H1 (cell line): ENCODE results near the gene ONECUT2. TPM values are rescaled to one million over a fixed set of nuclear protein-coding genes. Genes with fewer than 3 reads are reported as not detected.

Experiments
- ASH2L ChIP-seq: fragments of 200-600, 300-600 bp; sonication (generic); IDR thresholded peaks from one replicate; pipeline ENCODE4 v1.7.1; 2017; ENCODE audit warnings: low read length
- CBX8 ChIP-seq: fragments of 300-800, 300-1000 bp; sonication (generic); IDR thresholded peaks from 2 replicates; pipeline ENCODE4 v1.7.1; 2016; ENCODE audit warnings: low read depth, low read length, borderline replicate concordance
- CEBPB ChIP-seq: IDR thresholded peaks from 2 replicates; pipeline ENCODE4 v1.6.1; 2012; ENCODE audit warnings: low read depth, low read length
- EGR1 ChIP-seq: IDR thresholded peaks from 2 replicates; pipeline ENCODE4 v1.6.1; 2011; ENCODE audit warnings: low read depth, low read length, borderline replicate concordance
- EZH2 ChIP-seq: fragments of 200-600 bp; sonication (generic); IDR thresholded peaks from 2 replicates; pipeline ENCODE4 v1.7.1; 2012; ENCODE audit warnings: low read depth, mild to moderate bottlenecking, moderate library complexity, low read length, inconsistent platforms; ENCODE audit not compliant: severe bottlenecking
- FOSL1 ChIP-seq: IDR thresholded peaks from 2 replicates; pipeline ENCODE4 v1.6.1; 2011; ENCODE audit warnings: mild to moderate bottlenecking, low read depth, low read length, moderate library complexity; ENCODE audit not compliant: insufficient read depth
- HDAC2 ChIP-seq, 2 experiments: fragments of 300-600 bp in 1 of 2; sonication (generic) in 1 of 2; IDR thresholded peaks; 2 replicates each; pipeline ENCODE4 v1.6.1; 2011 to 2012; ENCODE audit warnings: low read depth in 2 of 2, low read length in 2 of 2, mild to moderate bottlenecking in 2 of 2, moderate library complexity in 2 of 2, borderline replicate concordance in 1 of 2, inconsistent platforms in 1 of 2
- KDM5A ChIP-seq: fragments of 200-600 bp; IDR thresholded peaks from 2 replicates; pipeline ENCODE4 v1.7.1; 2012; ENCODE audit warnings: mild to moderate bottlenecking, low read length, inconsistent platforms, mixed read lengths
- POLR2AphosphoS5 ChIP-seq: IDR thresholded peaks from 2 replicates; pipeline ENCODE4 v1.6.1; 2011; ENCODE audit warnings: low read depth, low read length
- POU5F1 ChIP-seq: IDR thresholded peaks from 2 replicates; pipeline ENCODE4 v1.6.1; 2011; ENCODE audit warnings: low read depth, mild to moderate bottlenecking, low read length, moderate library complexity
- SAP30 ChIP-seq: fragments of 300-600 bp; sonication (generic); IDR thresholded peaks from 2 replicates; pipeline ENCODE4 v1.7.1; 2012; ENCODE audit warnings: low read length, moderate library complexity, mild to moderate bottlenecking, inconsistent platforms; ENCODE audit not compliant: insufficient read depth, insufficient replicate concordance
- TAF7 ChIP-seq: optimal IDR thresholded peaks from 2 replicates; pipeline ENCODE3; 2011; ENCODE audit warnings: low read depth, mild to moderate bottlenecking, inconsistent platforms, low read length, moderate library complexity, borderline replicate concordance
- USF2 ChIP-seq: IDR thresholded peaks from 2 replicates; pipeline ENCODE4 v1.6.1; 2011; ENCODE audit warnings: low read length, improper control_type of control experiment
- polyA plus RNA-seq, 7 experiments: library from polyadenylated mRNA; depleted of rRNA in 3 of 7; stranded (reverse) in 5 of 7; unstranded in 2 of 7; fragments of >200 nt in 5 of 7; fragments of 200-250 nt in 2 of 7; gene quantifications; 1 replicate in 5 of 7; 2 replicates in 1 of 7; 4 replicates in 1 of 7; pipeline versions ENCODE4 v1.2.1 to v1.2.3, GENCODE V29; 2011 to 2013; ENCODE audit warnings: missing spikeins in 2 of 7, mixed read lengths in 2 of 7
- total RNA-seq: library from RNA; stranded (reverse); fragmentation: NEBNext Ultra II Directional; extraction: Animal tissue kit (Norgen Biotek cat#: 25700); gene quantifications from 2 replicates; pipeline ENCODE4 v1.2.1, GENCODE V29; 2021

ONECUT2 gene
- total and polyA plus RNA-seq, 2 of the 8 experiments (the other 6 are each of a cell fraction or from before 2014, with no cell fraction given): 0.38 to 1.9 TPM

- TF ChIP-seq KDM5A: no peak
- no peak for TF ChIP-seq CBX8
- TF ChIP-seq USF2: no peak
- no peak for TF ChIP-seq POLR2AphosphoS5
- no peak for TF ChIP-seq TAF7
- TF ChIP-seq CEBPB: no peak
- TF ChIP-seq HDAC2 (IDR thresholded peaks at IDR 0.05; ENCODE audit: borderline replicate concordance in 1 of 2, low read depth in 2 of 2, low read length in 2 of 2): no peak
- TF ChIP-seq FOSL1: no peak
- TF ChIP-seq ASH2L: no peak
- TF ChIP-seq SAP30: peak; percentile 55
- no peak for TF ChIP-seq POU5F1
- peak; percentile 93 for TF ChIP-seq EZH2
- no peak for TF ChIP-seq EGR1
Measured at GRCh38 chr18:57433934-57434535, 1.1 kb upstream of the ONECUT2 start (continued).
